GM21786 (cell line): Measurements from ENCODE around the gene SPATA13.

Experiments
- ATAC-seq: cut with Tn5 transposase; IDR thresholded peaks from one replicate; pipeline ENCODE4 v1.9.1; 2021; ENCODE audit not compliant: unreplicated experiment

The SPATA13 gene

DNA sequence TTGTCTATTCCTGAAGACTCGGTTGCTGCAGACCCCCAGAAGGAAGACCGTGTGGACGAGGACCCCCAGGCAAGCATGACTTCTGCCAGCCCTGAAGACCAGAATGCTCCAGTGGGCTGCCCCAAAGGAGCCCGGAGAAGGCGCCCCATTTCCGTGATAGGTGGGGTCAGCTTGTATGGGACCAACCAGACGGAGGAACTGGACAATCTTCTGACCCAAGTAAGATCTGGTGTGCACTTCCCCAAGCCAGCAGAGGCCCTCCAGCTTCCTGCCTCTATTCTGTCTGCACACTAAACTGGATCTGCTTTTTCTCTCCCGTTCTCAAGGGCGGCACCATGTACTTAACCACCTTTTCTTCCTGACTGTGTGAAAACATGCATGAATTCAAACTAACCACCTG is 89.1 kb downstream of the SPATA13 start:
- ATAC-seq, result no peak

DNA sequence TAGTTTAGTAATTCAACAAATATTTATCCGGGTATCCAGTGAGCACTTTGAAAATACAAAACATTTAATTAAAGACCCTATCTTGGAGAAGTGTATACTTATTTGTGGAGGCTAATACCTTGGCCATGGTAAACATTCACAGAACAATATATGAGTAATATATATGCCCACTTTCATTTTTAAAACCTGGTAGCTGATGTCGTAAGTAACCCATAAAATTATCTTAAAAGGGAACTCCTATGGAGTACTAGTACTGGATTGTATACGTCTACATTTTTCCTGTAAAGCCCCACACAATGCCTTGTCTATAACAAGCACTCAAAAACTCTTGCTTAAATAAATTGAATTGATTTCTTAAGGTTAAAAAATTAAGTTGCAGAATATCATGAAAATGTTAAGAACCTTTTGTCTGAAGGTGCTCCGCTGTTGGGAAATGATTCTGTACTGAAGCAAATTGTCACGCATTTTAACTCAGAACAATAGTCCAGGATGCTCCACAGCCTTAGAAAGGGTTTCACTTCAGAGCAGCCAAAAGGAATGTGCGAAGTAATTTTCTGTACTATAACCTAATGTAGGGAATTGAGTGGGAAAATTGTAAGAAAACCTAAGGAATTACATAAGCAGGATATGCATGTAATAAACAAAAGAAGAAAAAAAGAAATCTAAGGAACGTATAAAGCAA is 90.0 kb downstream of the SPATA13 start:
- no peak for ATAC-seq

DNA sequence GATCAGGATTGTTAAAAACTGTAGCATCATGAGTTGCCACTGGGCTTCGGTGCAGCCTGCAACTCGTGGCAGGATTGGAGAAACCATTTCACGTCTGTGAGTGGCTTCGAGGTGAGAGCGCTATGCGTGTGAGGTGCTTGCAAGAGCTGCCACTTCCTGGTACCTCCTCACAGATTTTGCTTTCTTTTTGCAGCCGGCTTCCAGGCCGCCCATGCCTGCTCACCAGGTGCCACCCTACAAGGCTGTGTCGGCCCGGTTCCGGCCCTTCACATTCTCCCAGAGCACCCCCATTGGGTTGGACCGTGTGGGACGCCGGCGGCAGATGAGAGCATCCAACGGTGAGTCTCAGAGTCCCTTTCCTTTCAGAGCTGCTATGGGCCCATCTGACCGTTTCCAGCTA is 91.0 kb downstream of the SPATA13 start:
- ATAC-seq, result no peak

DNA sequence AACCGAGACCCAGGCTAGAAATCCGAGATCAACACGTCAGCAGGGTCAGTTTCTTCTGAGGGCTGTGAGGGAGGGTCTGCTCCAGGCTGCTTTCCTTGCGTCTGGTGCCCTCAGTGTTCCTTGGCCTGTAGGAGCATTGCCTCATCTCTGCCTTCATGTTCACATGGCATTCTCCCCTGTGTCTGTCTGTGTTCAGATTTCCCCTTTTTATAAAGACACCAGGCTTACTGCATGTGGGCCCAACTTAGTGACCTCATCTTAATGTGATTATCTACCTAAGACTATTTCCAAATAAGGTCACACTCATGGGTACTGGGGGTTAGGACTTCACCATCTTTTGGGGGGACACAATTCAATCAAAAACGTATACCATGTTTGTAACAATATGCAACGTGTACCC is 91.6 kb downstream of the SPATA13 start:
- ATAC-seq, result no peak

DNA sequence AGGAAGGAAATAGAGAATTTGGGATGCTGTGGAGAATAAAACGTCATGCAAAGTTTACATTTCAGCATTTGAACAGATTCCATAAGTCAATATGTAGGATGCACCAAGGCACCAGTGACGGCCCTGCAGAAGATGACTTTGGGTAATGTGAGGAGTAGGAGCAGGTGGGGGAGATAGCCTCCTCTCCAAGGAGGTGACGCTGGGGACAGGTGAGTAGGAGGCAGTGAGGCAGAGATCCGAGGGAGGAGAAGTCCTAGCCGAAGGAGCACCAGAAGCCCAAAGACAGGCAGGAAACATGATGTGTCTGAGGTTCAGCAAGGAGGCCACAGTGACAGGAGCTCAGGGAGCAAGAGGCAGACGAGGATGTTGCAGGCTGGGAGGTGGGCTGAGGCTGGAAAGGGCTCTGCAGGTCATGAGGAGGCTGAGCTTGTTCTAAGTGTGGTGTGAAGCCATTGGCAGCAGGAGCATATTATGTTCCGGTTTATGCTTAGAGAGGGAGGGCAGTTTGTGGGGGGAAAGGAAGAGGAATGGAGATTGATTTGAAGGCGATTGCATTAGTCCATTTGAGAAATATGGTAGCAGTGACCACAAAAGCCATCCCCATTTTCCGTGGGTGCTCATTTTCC is 93.1 kb downstream of the SPATA13 start:
- ATAC-seq, result no peak

DNA sequence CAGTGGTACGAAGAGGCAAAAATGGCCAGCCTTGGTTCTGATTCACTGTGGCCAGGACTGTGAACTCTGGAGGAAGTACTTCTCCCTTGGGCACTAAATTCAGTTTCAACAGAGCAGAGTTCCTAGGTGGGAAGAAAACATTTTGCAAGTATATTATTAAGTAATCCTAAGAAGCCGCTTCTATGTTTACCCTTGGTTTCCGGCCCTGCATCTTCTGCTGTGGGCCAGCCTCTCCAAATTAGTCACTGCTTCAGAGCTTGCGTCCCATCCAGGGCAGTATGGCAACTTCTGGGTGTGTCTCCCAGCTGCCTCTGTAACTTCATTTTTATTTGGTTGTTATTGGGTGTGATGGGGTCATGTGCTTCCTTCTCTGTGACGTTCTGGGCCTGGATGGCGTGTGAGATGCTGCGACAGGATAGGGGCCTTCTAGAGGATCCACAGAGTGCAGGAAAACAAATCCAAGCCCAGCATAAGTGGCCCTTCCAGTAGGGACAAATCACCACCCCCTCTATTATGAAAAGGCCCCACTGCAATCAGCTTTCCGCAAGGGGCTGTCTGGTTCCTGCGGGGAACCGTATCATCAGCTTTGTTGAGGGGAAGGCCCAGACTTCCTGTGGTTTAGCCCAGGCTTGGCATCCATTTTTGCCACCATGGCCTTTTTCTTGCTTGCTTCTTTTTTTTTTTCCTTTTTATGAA is 93.8 kb downstream of the SPATA13 start:
- ATAC-seq, result peak; percentile 65

DNA sequence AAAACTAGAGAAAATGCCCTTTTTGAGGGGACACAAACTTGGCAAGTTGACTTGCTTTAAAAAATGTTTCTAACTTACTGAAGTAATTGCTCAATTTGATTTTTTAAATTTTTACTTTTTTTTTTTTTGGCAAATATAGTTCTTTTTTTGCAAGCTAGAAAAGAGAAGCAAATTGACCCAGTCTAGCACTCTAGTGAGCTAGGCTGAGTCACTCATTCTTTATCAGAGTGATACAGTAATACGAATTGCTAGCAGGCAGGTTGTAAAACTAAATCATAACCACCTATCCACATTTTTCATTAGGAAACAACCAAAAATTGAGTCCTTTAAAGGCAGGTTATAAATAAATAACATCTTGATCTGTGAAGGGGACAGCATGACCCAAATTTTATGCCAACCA is 97.0 kb downstream of the SPATA13 start:
- ATAC-seq, result no peak

DNA sequence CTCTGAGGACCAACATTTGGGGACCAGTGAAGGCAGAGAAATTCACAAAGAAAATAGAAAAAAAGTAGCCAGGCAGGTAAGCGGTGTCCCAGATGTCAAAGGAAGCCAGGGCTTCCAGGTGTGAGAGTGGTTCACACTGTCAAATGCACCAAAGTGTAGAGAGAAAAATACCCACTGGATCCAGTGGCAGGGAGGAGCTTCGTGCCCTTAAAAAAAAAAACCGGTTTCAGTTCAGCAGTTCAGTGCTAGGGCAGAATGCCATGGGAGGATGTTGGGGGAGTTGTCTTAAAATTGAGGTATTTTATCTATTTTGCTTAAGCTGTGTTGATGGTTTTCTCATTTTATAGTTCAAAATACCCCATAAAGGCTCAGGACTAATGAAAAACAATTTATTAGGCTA is 101.0 kb downstream of the SPATA13 start:
- ATAC-seq, result no peak

DNA sequence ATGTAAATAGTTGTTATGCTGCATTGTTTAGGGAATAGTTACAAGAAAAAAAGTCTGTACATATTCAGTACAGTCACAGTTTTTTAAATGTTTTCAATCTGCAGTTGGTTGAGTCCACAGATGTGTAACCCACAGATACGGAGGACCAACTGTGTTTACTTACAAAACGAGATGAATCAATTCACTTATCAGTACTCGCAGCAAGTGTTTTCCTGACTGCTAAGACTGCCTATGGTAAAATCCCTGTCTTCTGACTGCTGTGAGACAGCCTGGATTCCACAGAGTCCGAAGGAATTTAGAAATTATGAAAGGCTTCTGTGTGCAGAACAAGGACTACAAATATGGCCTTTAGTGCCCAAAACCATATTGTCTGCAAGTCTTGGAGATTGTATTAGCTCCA is 103.1 kb downstream of the SPATA13 start:
- no peak for ATAC-seq

DNA sequence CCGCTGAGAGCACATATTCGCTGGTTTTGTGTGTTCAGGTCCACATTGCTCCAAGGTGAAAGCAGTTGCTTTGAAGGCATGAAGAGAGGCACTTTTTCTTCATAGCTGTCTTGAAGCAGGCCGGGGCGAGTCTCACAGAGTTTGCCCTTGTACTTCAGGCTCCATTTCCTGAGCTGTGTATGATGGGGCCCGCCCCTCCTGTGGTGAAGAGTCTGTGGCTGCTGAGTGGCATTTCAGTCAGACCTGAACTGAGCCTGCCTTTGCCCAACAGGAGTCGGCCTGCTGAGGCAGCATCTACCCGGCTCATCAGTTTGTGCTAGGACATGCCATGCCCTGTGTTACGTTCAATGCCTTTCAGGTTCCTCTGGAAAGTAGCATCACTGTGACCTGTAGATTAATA is 104.5 kb downstream of the SPATA13 start:
- peak; percentile 64 for ATAC-seq

DNA sequence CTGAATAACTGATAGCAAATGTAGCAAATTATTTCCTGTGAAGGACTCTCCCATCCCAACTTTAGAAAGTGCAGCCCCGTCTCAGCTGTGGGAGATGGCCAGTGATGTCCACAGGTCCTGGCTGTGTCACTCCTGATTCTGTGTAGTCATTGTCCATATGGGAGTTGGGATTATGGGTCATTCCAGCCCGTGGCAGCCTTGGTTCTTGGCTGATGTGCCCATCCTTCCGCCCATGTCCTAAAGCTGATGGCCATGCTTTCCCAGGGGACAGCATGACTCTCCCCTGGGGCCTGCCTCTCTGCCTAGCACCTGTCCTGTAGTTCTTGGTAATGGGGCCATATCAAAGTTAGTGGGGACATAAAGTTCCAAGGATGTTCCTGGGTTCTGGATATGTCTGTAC is 104.9 kb downstream of the SPATA13 start:
- no peak for ATAC-seq

DNA sequence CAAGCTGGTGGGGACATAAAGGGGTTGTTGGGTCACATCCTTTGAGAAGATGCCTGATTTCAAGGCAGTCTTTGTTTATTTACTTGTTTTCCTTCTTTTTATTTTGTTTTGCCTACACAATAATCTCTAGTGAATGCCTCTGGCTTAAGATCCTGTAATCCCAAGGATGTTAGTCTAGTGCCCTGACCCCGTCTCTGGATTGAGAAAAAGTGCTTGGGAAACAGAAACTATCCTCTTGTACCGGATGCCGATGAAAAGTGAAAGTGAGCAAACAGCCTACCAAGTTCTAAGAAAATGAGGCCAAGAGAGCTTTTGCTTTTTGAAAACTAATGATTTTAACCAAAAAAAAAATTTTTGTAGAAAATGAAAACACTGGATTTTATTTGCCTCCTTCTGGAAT is 106.8 kb downstream of the SPATA13 start:
- ATAC-seq, result no peak

DNA sequence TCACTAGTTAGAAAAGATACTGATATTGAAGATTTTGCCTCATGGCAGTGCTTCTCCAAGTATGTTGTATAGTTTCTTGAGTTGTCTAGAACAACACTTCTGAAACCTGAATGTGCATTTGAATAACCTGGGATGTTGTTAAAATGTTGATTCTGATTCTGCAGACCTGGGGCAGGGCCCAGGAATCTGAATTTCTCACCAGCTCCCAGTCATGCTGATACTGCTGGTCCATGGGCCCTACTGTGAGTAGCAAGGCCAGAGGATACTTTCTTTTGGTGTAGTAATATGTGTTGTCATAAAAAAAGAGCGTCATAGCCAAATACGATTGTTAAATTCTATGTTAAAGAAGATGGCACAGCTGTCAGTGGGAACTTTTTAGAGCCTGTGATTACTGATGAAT is 107.3 kb downstream of the SPATA13 start:
- no peak for ATAC-seq

DNA sequence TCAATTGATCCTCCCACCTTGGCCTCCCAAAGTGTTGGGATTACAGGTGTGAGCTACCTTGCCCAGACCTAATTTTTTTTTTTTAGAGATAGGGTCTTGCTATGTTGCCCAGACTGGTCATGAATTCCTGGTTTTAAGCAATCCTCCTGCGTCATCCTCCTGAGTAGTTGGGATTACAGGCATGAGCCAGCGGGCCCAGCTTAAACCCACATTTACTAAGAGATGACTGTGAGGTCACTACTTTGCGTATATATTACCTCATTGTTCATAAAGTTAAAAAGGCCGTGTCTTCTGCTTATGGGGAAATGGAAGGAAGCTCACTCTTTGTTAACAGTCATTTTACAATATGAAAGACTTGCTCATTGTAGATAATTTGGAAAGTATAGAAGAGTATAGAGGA is 109.3 kb downstream of the SPATA13 start:
- ATAC-seq, result no peak

DNA sequence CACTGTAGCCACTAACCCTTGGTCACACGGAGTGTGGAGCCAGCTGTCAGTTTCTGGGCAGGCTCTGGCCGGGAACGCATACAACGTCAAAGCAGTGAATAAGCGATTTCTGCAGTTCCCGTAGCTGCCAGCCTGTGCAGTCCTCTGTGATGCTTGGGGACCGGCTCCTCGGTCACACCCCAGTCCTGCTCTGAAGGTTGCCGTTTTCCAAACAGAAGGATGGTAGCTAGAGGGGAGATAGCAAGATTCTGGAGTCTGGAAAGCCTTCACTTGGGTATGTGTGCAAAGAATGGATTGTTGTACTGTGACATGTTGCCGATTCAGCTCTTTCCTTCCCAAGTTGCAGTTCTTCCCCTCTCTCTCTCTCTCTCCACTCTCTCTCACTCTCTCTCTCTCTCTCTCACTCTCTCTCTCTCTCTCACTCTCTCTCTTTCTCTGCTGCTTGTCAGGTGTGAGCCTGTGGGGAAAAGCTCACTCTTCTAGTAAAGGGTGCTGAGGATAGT is 110.2 kb downstream of the SPATA13 start:
- peak; percentile 40 for ATAC-seq

DNA sequence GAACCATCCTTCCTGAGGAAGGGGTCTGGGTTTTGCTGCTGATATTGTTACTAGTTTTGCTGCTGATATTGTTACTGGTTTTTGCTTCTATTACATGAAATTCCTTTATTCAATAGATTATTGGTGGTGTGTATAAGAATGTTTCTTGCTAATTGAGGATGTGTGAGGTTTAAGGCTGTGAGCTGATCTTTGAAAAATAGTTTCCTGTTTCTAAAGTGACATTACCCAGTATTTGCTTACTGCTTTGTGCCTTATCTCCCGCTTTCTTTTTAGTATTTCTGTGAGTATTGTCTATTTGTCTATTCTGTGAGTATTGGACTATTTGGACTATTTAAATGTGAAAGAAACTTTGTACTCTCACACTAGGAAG is 110.7 kb downstream of the SPATA13 start:
- ATAC-seq, result no peak

DNA sequence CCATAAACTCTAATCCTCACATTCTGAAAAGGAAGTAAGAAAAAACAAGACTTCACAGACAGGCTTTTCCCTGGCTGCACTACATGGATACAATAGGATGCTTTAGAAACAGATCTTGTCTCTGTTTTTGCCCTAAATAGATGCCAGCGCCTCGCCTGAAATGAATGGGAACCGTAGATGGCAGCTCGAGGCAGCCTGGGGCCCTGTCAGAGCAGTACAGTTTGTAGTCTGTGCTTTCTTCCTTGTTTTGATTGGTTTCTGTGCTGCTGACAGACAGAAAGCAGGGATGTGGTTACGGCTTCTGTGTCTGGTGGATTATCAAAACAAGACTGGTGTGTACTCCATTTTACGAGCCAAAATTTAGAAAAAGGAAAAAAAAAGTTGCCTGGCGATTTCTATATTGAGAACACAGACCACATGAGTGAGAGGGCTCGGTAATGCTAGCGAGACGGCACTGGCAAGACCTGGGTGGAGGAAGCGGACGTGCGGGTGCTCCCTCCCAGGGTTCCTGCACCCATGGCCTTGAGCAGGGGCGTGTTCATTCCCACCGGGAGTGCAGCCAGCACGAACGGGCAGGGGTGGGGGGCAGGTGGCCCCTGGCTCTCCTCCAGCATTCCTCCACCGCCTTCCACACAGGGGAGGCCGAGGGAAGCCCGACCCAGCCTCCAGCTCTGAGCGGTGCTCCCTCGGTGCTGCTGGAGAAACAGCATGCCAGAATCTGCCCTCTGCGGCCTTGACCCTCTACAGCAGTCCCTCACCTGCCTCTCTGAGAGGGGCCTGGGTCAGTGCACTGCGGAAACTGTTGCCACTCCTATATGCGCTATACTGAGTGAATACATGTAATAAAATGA is 111.3 kb downstream of the SPATA13 start:
- ATAC-seq, result peak; percentile 36

DNA sequence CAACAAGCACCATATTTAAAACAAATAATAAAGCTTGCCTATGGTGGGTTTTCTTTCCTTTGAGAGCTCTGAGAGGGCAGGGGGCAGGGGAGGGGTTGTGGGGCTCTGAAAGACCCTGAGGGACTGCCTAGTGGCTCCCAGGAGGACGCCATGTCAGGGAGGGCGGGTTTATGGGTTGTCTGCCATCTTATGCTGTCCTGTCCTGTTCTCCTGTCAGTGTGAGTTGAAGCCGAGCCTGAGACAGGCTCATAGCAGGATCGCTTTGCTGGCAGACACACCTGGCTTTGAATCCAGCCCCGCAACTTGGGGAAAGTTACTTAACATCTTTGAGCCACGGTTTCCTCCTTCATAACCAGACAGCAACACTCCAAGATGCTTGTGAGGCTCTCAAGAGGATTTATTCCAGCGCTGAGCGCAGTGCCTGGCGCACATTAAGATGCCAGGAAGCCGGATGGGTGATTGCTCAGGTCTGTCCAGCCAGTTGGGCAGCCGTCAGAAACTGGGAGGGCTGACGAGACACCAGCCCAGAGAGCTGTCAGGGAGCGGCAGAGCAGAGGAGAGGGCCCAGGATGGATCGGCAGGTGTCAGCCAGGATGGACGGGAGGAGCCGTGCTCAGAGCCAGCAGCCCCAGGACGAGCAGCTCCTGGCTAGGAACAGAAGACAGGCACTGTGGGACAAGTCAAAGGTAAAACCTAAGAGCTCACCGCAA is 112.1 kb downstream of the SPATA13 start:
- ATAC-seq, result no peak

DNA sequence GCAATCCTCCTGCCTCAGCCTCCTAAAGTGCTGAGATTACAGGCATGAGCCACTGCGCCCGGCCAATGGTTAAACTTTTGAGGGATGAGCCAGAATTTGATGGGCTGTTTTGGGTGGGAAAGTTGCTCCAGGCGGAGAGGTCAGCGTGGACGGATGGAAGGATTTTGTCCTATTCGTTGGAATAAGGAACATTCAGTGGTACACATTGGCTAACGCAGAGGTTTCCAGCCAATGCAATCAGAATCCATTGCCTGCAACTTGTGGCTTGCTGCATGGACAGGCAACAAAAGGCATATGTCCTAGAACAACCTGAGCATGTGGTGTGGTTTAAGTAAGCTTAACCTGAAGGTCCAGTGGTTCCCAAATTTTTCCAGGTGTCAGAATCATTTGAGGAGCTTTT is 113.4 kb downstream of the SPATA13 start:
- ATAC-seq, result no peak

DNA sequence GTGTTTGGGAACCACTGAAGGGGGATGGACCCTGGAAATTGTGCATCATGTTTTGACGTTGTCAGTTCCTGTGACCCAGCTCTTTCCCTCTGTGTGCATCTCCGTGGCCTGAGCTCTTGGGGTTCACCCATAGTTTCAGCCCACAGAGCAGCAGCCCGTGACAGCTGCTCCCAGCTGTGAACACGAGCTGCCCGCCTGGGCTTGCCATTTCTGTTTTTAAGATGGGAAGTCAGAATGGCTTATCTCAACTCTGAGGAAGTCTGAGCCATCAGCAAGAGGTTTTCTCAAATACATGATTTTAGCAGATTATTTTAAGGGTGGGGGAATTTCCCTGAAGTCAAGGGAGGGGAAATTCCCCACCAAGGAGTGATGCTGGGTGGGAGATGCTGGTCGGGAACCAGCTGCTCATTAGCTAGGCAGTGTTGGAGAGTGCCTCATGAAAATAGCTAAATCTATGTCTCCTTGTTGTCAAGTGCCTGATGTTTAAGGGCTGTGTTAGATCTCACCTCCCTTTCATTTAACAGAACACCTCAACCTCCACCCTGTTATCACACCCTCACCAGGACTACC is 114.0 kb downstream of the SPATA13 start:
- peak; percentile 60 for ATAC-seq
